ENCODE measurements around the gene VSTM4. TPM values are rescaled to one million over a fixed set of nuclear protein-coding genes. Genes with fewer than 3 reads are reported as not detected.

VSTM4 gene
- total and polyA plus RNA-seq, 12 donors, result 15.1 to 136 (median 60.3) TPM

- no peak for TF ChIP-seq CTCF (IDR thresholded peaks at IDR 0.05)
- TF ChIP-seq POLR2A (IDR thresholded peaks at IDR 0.05), result no peak
- no peaks in the 10 kb centered on the region for H3K27me3 ChIP-seq
- 54 to 80% (median 67%) methylated on average over 4 of the region's 4 CpGs for WGBS, 4 donors
- DNase-seq, result no peak
- intact Hi-C loops (cut with DNase I), result no loop called here
- H3K4me3 ChIP-seq, result no peak overlapping the region
- H3K36me3 ChIP-seq (replicated peaks in 1 of 2), result no peaks in the 10 kb centered on the region
- peaks cover 17 to 29% of the 10 kb centered on the region in 2 donors for H3K4me1 ChIP-seq (replicated peaks in 1 of 2)
- H3K9me3 ChIP-seq (replicated peaks in 1 of 3), result no peaks in the 10 kb centered on the region
- H3K27ac ChIP-seq, result no peak overlapping the region
Measured at GRCh38 chr10:49049660-49050059, 65.7 kb downstream of the VSTM4 start.

- H3K4me3 ChIP-seq, result no peak overlapping the region
- WGBS, 4 donors, result 80 to 86% (median 83%) methylated on average over 11 of the region's 11 CpGs
- peaks cover 0 to 7% of the 10 kb centered on the region in 2 donors for H3K4me1 ChIP-seq (replicated peaks in 1 of 2)
- no peaks in the 10 kb centered on the region for H3K27me3 ChIP-seq
- H3K9me3 ChIP-seq (replicated peaks in 1 of 3), result no peaks in the 10 kb centered on the region
- peak overlapping the region in 2 of 5 donors; percentile 21 to 24 for H3K27ac ChIP-seq
- no peaks in the 10 kb centered on the region for H3K36me3 ChIP-seq (replicated peaks in 1 of 2)
- TF ChIP-seq POLR2A (IDR thresholded peaks at IDR 0.05) (no peak), CTCF (IDR thresholded peaks at IDR 0.05) (no peak)
- intact Hi-C loops (cut with DNase I), result no loop called here
- DNase-seq, result no peak
Measured at GRCh38 chr10:49047128-49047639, 68.1 kb downstream of the VSTM4 start.

- Histone ChIP-seq H3K36me3 (replicated peaks in 1 of 2) (peaks cover 0 to 5% of the 10 kb centered on the region in 2 donors), H3K4me3 (no peak overlapping the region), H3K27ac (no peak overlapping the region), H3K4me1 (replicated peaks in 1 of 2) (peaks cover 0 to under 1% of the 10 kb centered on the region in 2 donors), H3K9me3 (replicated peaks in 1 of 3) (no peaks in the 10 kb centered on the region), H3K27me3 (no peaks in the 10 kb centered on the region)
- no peak for DNase-seq
- no peak for TF ChIP-seq POLR2A (IDR thresholded peaks at IDR 0.05)
- no peak for TF ChIP-seq CTCF (IDR thresholded peaks at IDR 0.05)
- WGBS, 4 donors, result 68 to 74% (median 70%) methylated on average over 5 of the region's 5 CpGs
- intact Hi-C loops (cut with DNase I), result no loop called here
Measured at GRCh38 chr10:49044293-49045193, 70.8 kb downstream of the VSTM4 start.

- Histone ChIP-seq H3K27me3 (no peaks in the 10 kb centered on the region), H3K4me1 (replicated peaks in 1 of 2) (no peaks in the 10 kb centered on the region), H3K36me3 (replicated peaks in 1 of 2) (peaks cover 0 to 8% of the 10 kb centered on the region in 2 donors), H3K4me3 (no peak overlapping the region), H3K9me3 (replicated peaks in 1 of 3) (no peaks in the 10 kb centered on the region), H3K27ac (no peak overlapping the region)
- TF ChIP-seq POLR2A (IDR thresholded peaks at IDR 0.05) (no peak), CTCF (IDR thresholded peaks at IDR 0.05) (no peak)
- intact Hi-C loops (cut with DNase I), result no loop called here
- 91 to 98% (median 96%) methylated on average over 4 of the region's 4 CpGs for WGBS, 4 donors
- DNase-seq, result no peak
Measured at GRCh38 chr10:49040601-49041000, 74.7 kb downstream of the VSTM4 start.

Measured in adrenal gland (tissue), 12 donors.